Esophagus squamous epithelium (tissue), 4 donors: ENCODE data around the gene CELF2.

Experiments used
- CTCF ChIP-seq, 6 experiments: fragments of 450-650 bp in 4 of 6; fragments of 200-600 bp in 2 of 6; sonication (generic) in 2 of 6; IDR thresholded peaks; one replicate each; pipeline ENCODE4 v1.5.1; 2016 to 2019; ENCODE audit warnings: antibody characterized with exemption in 6 of 6, mild to moderate bottlenecking in 4 of 6, moderate library complexity in 4 of 6
- POLR2A ChIP-seq, 4 donors: fragments of 450-650 bp; IDR thresholded peaks; one replicate each; pipeline ENCODE4 v1.6.1; 2017; ENCODE audit warnings: antibody characterized with exemption in 4 of 4, mild to moderate bottlenecking in 4 of 4, moderate library complexity in 3 of 4

GRCh38 chr10:11245095-11245479, 227.4 kb downstream of the CELF2 start:
- TF ChIP-seq CTCF (IDR thresholded peaks at IDR 0.05): no peak
- TF ChIP-seq POLR2A (IDR thresholded peaks at IDR 0.05): no peak
